GM04504 (cell line): ENCODE data around the gene CHRNA5.

ENCODE experiments used
- DNase-seq: peaks from one replicate; pipeline ENCODE4 v3.0.0-alpha.2; 2012; ENCODE audit warnings: low read depth

The CHRNA5 gene

DNA sequence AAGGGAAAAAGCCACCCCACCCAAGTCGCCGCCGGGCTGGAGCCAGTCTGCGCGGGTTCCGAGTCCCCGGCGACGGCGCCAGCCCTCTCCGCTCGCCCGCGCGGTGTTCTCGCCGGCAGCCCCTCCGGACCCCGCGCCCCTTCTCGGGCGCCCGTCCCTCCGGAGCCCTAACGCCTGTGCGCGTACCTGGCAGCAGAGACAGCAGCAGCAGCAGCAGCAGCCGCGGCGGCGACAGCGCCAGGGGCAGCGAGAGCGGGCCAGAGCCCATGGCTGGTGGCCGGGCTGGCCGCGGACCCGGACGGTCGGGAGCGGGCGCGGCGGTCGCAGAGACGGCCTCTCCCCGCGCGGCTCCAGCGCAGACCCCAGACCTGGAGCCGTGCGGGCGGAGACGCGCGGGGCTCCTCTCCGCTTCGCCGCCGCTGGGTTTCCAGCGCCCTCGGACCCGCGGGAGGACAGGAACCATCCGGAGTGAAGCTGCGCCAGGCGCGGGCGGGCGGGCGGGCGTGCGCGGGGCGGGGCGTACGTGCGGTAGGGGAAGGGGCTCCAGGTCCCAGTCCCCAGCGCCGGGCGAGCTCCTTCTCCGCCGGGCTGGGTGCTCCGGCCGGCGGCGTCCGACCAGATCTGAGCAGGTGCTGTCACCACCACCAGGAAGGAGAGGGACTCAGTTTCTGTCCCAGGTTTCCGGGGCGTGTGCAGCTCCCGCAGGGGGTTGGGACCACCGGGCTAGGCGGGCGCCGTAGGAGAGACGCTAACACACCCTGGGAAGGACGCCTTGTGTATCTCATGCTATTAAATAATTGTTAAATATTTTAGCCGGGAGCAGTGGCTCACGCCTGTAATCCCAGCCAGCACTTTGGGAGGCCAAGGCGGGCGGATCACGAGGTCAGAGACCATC lies 55.5 kb downstream of the CHRNA5 start, which contains the start of gene CHRNA3:
TSS of gene CHRNA3 (minus strand) at position 470 of the 895 bp plus-strand sequence. CDS start at position 268, 202 bp downstream.
- DNase-seq, result no peak

DNA sequence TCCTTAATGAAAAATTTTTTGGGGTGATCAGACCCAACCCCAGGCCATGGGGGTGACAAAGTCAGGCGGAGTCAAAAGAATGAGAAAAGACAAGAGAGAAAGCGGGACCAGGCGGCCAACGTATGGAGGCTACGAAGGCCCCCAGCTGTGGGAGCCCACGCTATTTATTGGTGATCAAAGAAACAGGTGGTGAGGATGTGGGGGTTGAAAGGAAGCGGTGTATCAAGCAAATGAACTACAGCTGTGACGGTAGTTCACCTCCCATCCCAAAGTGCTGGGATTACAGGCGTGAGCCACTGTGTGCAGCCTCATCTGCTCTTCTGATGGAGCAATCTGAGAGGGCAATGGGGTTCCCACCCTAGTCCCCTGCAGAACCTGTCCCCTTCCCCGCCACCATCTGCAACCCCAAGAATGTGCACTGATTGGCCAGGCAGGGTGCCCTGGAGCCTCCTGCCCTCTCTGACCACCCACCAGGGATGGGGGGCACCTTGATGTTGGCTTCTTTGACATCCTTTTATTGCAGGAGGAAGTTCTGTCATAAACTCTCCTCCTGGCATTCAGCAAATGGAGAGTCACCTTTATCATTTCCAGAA lies 56.6 kb downstream of the CHRNA5 start:
- no peak for DNase-seq

DNA sequence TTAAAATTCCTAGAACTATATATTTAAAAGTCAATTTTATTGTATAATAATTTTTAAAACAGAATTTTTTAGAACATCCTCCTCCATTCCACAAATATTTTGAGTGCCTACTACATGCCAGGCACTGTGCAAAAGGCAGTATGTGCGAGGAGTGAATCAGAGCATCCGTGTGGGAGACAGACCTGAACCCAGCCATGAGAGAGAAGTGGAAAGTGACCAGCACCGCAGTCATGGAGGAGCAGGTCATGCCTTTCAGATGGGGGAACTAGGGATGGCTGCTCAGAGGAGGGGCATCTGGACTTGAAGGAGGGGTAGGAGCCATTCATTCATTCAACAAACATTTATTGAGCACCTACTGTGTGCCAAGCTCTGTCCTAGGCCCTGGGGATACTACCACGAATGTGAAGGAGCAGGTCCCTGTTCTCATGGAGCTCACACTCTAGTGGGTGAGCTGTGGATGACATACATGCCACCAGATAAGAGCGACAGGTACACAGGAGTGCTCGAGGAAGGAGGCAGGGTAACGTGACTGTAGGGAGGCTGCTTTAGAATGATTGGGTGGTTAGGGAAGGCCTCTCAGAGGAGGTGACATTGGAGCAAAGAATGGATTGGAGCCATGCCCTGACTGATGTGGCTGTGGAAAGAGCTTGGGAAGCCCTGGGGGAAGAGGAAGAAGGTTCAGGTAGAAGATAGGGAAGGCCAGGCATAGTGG lies 58.6 kb downstream of the CHRNA5 start:
- no peak for DNase-seq

GRCh38 chr15:78624651-78625590 lies 59.6 kb downstream of the CHRNA5 start:
- no peak for DNase-seq

- DNase-seq, result no peak
These were observed 60.4 kb downstream of the CHRNA5 start for GRCh38 chr15:78625606-78626280.

DNA sequence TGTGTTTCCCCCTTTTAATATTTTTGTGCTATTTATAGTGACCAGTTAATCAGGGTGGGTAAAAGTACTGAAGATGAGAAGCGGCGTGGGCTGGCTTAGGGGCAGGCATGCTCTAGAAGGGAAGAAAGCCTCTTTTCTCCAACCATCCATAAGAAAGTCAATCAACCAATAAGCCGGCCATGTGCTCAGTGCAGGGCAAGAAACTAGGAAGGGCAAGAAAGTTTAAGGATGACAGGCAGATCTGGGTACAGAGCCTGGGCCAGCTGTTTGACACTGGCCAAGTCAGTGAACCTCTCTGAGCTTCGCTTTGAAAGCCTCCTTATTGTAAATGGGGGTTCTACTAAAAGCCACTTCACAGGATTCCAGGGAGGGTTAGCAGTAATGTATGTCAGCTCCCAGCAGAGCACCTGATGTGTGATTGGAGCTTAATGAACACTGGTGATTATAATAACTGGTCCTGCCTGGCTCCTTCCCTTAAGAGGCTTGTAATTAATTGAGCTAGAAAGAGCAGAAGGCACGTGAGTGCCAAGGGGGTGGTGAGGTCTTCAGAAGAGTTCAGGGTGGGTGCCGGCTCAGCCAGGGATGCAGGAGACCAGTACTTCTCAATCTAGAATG lies 61.2 kb downstream of the CHRNA5 start:
- DNase-seq, result no peak

GRCh38 chr15:78627348-78627747 lies 62.0 kb downstream of the CHRNA5 start:
- DNase-seq, result no peak

DNA sequence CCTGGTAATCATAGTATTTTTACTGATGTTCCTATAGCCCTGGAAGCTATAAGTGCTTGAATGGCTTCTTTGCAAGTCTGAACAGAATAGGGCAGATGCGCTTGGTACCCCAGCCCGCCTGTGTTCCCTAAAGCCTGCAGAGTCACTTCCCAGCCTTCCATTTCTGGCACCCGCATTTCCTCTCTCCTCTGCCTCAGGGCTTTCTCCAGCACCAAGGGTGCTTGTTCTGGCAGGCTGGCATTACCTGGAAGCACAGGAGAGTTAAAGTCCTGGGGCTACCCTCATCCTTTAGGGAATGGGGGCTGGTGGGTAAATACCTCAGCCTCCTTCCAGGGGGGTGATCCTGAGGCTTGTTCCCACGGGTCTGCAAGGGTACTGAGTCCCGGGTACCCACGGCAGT lies 62.9 kb downstream of the CHRNA5 start:
- no peak for DNase-seq

- DNase-seq, result no peak
These were observed 63.9 kb downstream of the CHRNA5 start for GRCh38 chr15:78629031-78629715.

GRCh38 chr15:78629716-78630065 lies 64.4 kb downstream of the CHRNA5 start:
- DNase-seq, result no peak

DNA sequence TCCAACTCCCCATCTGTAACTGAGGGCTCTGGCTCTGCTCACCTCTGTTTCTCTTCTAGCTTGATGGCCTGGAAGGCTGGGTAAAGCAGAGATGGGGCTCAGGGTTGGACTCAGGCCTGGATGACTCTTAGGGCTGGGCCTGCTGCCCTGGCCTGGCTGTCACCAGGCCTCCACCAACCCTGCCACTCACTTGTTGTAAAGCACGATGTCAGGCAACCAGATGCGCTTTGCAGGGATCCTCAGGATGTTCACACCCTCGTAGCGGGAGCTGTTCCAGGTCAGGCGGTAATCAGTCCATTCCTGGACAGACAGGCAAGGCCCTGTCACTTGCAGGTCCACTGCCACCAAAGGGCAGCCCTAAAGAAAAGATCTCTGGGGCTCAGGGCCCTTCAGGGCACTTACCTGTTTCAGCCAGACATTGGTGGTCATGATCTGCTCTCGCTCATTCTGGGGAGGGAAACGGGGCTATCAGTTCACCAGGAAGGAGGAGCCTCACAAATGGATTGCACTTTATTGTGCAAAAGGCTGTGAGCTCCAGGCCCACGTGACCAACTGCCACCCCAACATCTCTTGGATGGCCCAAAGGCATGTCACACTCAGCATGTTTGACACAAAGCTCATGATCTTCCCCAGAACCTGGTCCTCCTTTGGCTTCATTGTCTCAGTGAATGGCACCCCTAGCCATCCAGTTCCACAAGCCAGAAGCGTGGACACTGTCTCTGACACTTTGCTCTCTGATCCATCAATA lies 65.7 kb downstream of the CHRNA5 start:
- no peak for DNase-seq

- no peak for DNase-seq
These were observed 68.0 kb downstream of the CHRNA5 start for GRCh38 chr15:78633348-78633747.

DNA sequence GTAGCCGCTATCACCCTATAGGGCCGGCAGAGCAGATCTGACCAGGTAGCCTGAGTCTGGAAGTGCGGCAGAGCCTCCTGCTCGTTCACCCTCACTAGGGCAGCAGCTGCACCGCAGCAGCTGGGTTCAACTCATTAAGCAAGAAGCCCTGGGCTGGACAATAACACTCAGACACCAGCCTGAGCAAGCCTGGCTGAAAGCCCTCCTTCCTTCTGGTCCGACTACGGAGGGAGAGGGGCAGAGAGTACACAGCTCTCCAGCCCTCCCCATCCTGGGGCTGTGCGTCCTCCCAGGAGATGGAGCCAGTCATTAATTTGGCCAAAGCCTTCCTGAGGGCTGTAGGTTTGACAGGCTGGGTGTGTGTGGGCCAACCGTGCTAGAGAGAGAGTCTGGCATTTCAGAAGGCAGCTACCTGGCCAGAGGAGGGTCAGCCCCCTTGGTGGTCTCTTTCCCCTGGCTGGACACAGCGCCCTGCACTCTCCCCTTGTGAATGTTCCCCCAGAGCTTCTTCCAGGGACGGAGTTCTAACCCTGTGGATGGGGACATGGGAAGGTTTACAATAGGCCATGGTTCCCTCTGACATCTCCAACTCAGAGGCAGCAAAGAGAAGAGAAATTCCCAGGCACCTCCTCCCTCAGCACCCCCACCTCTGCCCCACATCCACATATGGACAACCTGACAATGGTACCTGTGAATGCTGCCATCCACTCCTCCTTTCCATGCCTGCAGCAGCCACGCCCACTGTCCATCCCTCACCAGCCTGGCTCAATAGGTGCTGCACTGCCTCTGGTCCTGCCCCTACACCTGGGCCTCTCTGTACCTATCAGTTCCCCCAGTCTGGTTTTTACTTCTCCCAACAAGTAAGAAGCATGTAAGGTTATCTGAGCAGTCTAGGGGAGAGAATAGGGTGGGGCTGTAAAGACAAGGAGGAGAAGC lies 69.2 kb downstream of the CHRNA5 start:
- no peak for DNase-seq

GRCh38 chr15:78635346-78635745 lies 70.0 kb downstream of the CHRNA5 start:
- DNase-seq, result no peak

- DNase-seq, result no peak
These were observed 71.1 kb downstream of the CHRNA5 start for GRCh38 chr15:78636378-78636859.

GRCh38 chr15:78637776-78638435 lies 72.6 kb downstream of the CHRNA5 start:
- DNase-seq, result no peak

- peak; percentile 3 for DNase-seq
These were observed 73.5 kb downstream of the CHRNA5 start for GRCh38 chr15:78638658-78639314.
